HG03196 (cell line): ENCODE measurements around the gene COX8C.
"Not testable (repeated sequence)": the region's sequence is repeated elsewhere in the genome, so short reads cannot be mapped to it uniquely, and the experiment has no call there.

Source experiments
- ATAC-seq: cut with Tn5 transposase; IDR thresholded peaks from one replicate; pipeline ENCODE4 v1.9.1; 2021; ENCODE audit not compliant: unreplicated experiment

Gene COX8C

GRCh38 chr14:93320489-93320888 is 26.5 kb upstream of the COX8C start:
- ATAC-seq, result no peak

DNA sequence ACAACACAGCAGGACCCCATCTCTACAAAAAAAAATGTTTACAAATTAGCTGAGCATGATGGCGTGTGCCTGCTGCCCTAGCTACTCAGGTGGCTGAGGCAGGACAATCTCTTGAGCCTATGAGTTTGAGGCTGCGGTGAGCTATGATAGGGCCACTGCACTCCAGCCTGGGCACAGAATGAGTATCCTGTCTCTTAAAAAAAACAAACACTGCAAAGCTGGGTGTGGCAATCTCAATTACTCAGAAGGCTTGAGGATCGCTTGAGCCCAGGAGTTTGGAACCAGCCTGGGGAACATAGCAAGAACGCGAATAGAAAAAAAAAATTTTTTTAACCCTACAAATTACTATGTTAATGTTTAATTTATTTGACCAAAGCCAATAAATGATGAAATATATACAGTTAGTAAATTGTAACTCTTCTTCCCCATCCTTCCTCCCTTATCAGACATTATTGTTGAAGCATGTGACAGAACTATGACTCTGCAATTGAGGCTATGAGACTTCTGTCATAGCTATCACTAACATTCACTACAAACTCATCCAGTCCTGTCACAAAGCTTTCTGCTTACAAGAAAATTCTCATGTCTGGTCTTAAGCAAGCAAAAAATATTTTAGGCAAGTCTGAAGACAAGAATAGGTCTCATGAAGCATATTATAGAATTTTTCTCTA is 23.9 kb upstream of the COX8C start:
- no peak for ATAC-seq

GRCh38 chr14:93323600-93324174 is 23.3 kb upstream of the COX8C start:
- ATAC-seq, result no peak

DNA sequence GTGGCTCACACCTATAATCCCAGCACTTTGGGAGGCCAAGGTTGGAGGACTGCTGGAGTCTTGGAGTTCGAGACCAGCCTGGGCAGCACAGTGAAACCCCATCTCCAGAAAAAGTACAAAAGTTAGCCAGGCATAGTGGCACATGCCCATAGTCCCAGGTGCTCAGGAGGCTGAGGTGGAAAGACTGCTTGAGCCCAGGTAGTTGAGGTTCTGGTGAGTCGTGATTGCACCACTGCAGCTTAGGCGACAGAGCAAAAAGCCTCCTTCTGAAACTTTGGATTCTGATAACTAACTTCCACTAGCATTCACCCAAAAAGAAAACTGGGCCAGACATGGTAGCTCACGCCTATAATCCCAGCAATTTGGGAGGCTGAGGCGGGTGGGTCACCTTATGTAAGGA is 20.8 kb upstream of the COX8C start:
- ATAC-seq, result no peak

GRCh38 chr14:93328546-93328945 is 18.4 kb upstream of the COX8C start:
- no peak for ATAC-seq

GRCh38 chr14:93329965-93330608 is 16.9 kb upstream of the COX8C start:
- ATAC-seq, result no peak

DNA sequence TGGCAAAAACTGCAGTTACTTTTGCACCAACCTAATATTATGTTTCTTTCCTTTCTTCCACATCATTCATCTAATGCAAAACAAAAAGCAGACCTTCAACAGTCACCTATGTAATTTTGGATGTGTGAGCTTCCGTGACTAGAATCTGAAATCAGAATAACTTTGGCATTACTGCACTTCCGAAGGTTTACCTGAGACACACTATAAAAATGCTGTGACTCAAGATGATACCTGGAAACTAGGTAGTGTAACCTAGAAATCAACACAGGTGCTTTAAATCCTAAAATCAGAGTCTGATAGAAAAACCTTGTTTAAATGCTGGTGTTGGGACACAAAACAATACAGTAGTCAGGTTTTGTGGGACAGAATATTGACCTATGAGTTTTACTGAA is 16.4 kb upstream of the COX8C start:
- ATAC-seq, result no peak

- ATAC-seq, result no peak
Observed at GRCh38 chr14:93331002-93331727, 15.8 kb upstream of the COX8C start.

DNA sequence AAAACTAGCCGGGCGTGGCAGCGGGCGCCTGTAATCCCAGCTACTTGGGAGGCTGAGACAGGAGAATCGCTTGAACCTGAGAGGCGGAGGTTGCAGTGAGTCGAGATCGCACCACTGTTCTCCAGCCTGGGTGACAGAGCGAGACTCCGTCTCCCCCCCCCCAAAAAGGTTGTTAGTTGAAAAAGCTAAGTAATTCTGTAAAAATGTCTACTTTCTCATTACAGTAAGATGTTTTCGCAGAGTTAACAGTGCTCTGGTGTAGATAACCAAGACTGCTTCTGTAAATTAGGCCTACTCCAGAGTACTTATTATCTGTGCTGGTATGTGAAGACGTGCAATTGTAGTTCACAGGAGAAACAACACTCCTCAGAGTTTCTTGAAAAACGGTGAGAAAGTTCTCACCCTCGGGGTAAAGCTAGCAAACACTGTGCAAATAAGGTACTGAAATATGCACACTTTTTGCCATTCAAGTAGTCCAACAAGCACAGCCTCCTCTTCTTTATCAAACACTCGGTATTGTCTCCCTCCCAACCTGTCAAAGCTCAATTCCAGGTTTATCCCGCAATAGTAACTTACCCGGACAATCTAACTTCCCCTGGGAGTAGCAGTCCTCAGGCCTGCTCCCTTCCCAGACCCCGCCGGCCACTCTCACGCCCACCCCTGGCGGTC is 15.1 kb upstream of the COX8C start:
- peak; percentile 1 for ATAC-seq

DNA sequence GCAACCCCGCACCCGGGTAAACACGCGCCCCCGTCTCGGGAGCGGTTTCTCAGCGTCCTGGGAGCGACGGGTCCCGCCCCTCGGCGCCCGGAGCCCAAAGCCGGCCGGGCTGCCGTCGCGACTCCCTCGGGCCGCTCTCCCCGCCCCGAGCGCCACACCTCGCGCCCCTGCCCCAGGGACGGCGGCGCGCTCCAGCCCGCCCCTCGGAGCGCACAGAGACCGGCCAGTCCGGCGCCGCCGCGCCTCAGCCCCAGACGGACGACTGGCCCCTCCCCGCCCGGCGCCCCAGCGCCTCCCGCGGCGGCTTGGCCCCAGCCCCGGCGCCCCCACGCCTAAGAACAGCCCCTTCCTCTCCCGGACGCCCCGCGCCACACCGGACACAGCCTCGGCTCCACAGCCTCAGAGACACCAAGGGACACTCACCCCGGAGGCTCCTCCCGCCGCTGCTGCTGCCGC is 14.6 kb upstream of the COX8C start:
- peak; percentile 66 for ATAC-seq

DNA sequence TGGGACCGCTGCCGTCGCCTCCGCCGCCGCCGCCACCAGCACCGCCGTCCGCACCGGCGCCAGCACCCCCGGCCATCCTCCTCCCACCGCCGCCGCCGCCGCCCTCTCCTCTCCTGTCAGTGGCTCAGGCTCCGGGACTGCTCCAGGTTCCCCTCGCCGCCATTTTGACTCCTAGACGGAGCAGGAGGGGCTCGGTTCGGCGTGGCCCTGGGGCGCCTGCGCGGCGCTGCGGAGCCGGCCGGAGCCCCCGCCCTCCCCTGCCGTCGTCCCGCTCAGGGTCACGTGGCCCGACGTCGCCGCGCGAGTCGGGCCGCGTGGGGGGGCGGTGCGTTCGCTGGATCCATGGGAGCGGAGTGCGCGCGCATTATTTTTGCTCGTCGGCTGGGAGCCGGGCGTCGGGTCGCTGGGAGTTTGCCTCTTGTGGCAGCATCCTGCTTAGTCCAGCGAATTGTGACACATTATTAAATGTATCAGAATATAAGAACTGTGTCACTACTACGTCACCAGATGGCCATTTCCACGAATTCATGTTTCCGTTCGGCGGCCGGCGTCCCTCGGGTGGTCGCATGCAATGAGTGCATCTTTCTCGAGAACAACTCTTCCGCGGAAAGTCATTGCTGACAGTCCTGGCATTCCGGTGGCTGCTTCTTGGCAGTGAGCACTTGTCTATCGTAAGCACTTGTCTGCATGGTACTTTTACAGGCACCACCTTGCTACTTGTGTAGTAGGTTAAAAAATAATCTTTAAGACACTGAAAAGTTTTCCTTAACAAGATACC is 13.9 kb upstream of the COX8C start, which contains the start of gene BTBD7:
Gene BTBD7 (minus strand): TSS at position 184 of the 778 bp plus-strand sequence. CDS start 36,985 bp downstream, outside the sequence.
- peak; percentile 85 for ATAC-seq

DNA sequence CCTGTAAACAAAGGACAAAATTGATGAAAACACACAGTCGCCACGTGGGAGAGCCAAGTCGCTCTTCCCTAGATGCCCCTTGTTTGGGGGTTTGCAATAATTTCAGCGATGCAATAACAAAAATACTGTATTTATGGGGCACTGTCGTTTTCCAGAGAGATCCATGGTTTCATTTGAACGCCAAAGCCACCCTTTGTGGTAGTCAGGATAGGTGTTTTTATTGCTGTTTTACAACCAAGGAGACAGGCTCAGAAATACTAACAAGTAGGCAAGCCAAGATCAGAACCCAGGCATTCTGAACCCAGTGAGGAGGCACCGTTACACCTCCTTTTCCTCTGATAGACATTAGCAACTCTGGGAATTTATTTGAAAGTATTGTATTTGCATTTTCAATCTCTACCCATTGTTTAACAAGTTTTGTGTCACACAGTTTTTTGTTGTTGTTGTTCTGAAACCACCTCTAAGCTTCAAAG is 13.3 kb upstream of the COX8C start:
- no peak for ATAC-seq

DNA sequence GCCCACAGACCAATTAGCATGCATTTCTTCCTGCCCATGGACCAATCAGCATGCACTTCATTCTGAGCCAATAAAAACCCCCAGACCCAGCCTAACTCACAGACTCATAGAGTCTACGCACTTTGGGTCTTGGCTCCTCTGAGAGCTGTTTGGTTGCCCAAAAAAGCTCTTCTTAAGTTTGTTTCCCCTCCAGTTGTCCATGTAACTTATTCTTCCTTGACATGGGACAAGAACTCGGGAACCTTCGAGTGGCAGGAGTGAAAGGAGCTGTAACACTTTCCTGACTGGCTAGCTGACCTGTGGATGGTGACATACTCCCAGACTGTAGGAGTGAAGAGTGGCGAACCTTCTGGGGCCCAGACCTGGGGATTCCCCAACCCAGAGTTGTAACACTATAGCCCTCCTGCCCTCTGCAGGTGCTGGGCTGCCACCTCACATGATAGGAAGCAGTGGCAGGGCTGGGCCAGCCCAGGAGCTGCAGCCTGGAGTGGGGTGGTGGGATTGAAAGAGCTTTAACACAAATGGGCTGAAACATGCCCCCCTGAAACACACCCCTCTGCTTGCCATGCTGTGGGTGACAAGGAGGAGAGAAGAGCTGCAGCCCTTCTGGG is 9.7 kb upstream of the COX8C start:
- no peak for ATAC-seq

- no peak for ATAC-seq
Observed at GRCh38 chr14:93337884-93338283, 9.1 kb upstream of the COX8C start.

- ATAC-seq, result no peak
Observed at GRCh38 chr14:93343266-93343665, 3.7 kb upstream of the COX8C start.

GRCh38 chr14:93343797-93344196 is 3.2 kb upstream of the COX8C start:
- ATAC-seq, result no peak

DNA sequence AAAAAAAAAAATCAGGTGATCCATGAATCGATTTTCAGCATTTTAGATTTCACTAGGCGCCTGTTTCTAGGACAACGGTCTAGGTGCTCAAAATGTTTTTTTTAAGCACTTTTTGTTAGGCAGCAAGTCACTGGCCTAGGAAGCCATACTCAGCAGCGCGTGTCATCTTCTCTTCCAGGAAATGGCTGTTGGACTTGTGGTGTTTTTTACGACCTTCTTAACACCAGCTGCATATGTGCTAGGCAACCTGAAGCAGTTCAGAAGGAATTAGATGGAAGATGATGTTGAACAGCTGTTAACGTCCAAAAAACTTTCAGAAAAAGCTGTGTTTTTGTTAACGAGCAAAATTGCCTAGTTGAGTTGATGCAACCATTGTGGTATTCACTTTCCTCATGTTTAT is 868 bp downstream of the COX8C start:
- no peak for ATAC-seq

- ATAC-seq, result no peak
Observed at GRCh38 chr14:93348292-93348691, 1.3 kb downstream of the COX8C start.

- ATAC-seq, result not testable (repeated sequence)
Observed at GRCh38 chr14:93354873-93355272, 7.9 kb downstream of the COX8C start.
